Loucy (cell line): ENCODE data around the gene RPS3.

Experiments
- EZH2phosphoT487 ChIP-seq: fragments of 200-600 bp; IDR thresholded peaks from 2 replicates; pipeline ENCODE4 v1.6.1; 2018; ENCODE audit warnings: antibody characterized with exemption, mild to moderate bottlenecking, moderate library complexity, borderline replicate concordance
- TF ChIP-seq, protein P1 (sequence below): fragments of 200-600 bp; sonication (generic); conservative IDR thresholded peaks from 2 replicates; pipeline ENCODE4 v1.5.1; 2014; ENCODE audit warnings: mild to moderate bottlenecking, antibody characterized with exemption, low read length

DNA sequence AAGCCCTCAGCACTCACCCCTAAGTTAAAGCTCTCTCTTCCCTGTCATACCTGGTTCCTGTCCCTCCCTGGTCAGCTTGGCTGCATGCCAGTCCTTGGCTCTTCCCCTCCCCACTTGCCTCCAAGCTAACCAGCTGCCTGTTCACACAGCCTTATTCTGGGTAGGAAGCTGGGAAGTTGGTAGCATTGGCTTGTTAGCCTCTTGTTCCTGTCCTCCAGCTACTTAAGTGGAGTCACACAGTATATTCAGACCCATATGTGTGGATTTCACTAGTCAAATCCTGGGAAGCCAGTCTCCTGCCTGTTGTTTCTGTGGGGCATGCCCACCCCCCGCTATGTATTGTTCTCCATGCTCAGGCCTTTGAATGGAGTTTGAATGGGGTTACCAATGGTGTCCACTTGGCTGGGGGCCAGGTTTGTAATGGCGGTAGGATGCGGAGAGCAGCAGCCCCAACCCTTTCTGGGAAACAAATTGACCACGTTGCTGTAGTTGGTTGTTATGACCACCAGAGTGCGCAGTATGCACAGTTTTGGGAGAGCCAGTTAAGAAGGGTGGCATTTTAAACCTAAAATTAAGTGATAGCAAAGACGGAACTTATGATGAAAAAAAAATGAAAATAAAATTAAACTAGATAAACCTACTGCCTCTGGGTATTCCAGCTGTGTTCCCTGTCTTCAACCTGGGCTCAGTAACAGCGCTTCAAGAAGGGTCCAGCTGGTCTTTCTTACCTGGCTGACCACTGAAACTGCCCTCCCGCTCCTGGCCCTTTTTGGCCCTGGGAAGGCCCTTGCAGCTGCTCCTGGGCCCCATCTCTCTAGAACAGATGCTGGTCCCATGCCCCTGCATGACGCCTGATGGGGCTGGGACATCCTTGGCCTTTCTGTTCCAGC lies 10.7 kb upstream of the RPS3 start:
- TF ChIP-seq, protein P1, sequence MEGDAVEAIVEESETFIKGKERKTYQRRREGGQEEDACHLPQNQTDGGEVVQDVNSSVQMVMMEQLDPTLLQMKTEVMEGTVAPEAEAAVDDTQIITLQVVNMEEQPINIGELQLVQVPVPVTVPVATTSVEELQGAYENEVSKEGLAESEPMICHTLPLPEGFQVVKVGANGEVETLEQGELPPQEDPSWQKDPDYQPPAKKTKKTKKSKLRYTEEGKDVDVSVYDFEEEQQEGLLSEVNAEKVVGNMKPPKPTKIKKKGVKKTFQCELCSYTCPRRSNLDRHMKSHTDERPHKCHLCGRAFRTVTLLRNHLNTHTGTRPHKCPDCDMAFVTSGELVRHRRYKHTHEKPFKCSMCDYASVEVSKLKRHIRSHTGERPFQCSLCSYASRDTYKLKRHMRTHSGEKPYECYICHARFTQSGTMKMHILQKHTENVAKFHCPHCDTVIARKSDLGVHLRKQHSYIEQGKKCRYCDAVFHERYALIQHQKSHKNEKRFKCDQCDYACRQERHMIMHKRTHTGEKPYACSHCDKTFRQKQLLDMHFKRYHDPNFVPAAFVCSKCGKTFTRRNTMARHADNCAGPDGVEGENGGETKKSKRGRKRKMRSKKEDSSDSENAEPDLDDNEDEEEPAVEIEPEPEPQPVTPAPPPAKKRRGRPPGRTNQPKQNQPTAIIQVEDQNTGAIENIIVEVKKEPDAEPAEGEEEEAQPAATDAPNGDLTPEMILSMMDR: peak; percentile 89
- no peak for TF ChIP-seq EZH2phosphoT487
